Subcutaneous preadipocyte (primary cell): ENCODE data around the gene PELI2. TPM values are rescaled to one million over a fixed set of nuclear protein-coding genes. Genes with fewer than 3 reads are reported as not detected.

Source experiments
- total RNA-seq: library from RNA; depleted of rRNA; stranded (reverse); fragments of >200 nt; gene quantifications from 2 replicates; pipeline ENCODE4 v1.2.3, GENCODE V29; 2012

The PELI2 gene
- total RNA-seq: 7.3 and 10.9 TPM in 2 replicates

DNA sequence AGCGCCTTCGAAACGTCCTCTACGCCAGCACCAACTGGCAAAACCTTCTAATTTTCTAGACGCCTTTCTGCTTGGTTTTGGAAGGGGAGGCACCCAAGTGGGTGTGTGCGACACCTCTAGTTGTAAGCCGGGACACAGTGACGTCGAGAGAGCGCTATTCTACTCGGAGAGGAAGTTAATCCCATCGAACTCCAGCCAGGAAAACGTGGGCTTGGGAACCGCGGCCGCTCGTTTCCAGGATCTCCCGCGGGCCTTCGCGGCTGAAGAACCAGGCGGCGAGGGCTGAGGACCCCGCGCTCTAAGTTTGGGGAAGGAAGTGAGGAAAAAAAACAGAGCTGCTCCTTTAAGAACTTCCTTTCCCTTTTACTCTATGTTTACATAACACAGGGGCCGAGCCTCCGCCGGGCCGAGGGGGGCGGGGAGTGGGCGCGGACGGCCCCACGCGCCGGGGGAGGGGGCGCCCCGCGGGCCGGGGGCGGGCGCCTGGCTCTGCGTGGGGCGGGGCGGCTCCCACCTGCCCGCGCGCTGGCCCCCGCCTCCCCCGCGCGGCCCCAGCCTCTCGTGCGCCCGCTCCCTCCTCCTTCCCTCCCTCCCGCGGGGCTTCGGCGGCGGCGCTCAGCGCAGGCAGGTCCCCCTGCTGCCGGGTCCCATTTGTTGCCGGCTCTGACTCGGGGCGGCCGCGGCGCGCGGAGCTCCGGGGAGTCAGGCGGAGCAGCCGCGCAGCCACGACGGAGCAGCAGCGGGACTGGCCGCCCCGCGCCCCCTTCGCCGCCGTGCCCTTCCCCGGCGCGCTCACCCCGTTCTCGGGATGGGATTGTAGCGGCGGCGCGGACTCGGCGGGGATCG is at the start of gene PELI2:
TSS of gene PELI2 (plus strand) at position 647 of the 846 bp plus-strand sequence. CDS start 250 bp downstream, outside the sequence.

